H1 (cell line): ENCODE data around the gene HS3ST1. TPM values are rescaled to one million over a fixed set of nuclear protein-coding genes. Genes with fewer than 3 reads are reported as not detected.

ENCODE experiments used
- CTCF ChIA-PET: fragments of 300-600 bp; sonication (Branson Sonifier 250); formaldehyde crosslinking; loops from one replicate; lab custom pipeline; 2021; ENCODE audit not compliant: partially characterized antibody; lab: Charles Lee
- POLR2A ChIA-PET: fragments of 300-600 bp; sonication (Branson Sonifier 250); formaldehyde crosslinking; loops from one replicate; lab custom pipeline; 2021; ENCODE audit warnings: inconsistent platforms; ENCODE audit not compliant: partially characterized antibody; lab: Charles Lee
- DNase-seq, 2 experiments: peaks; one replicate each; pipeline versions ENCODE4 v3.0.0 to v3.0.0-alpha.2; 2010 to 2022; ENCODE audit warnings: low spot score in 2 of 2, low read depth in 1 of 2, mixed read lengths in 1 of 2
- FAIRE-seq: peaks from 2 replicates; lab custom pipeline; 2011; peaks lifted over from hg19 to GRCh38; lab: Jason Lieb, UNC
- H2AFZ ChIP-seq: 2 replicates; pipeline ENCODE4 v1.8.1; 2012; ENCODE audit warnings: low read length, inconsistent platforms
- H2AK5ac ChIP-seq: 2 replicates; pipeline ENCODE4 v1.6.1; 2013; ENCODE audit warnings: low read depth, low read length
- H2BK120ac ChIP-seq: replicated peaks from 2 replicates; pipeline ENCODE3; 2013; ENCODE audit warnings: low read depth, low read length, inconsistent platforms
- H2BK12ac ChIP-seq: 2 replicates; pipeline ENCODE4 v1.6.1; 2013; ENCODE audit warnings: low read depth, low read length
- H2BK15ac ChIP-seq: 2 replicates; pipeline ENCODE4 v1.6.1; 2013; ENCODE audit warnings: low read length
- H2BK20ac ChIP-seq: 2 replicates; pipeline ENCODE4 v1.6.1; 2013; ENCODE audit warnings: low read length
- H2BK5ac ChIP-seq: 2 replicates; pipeline ENCODE4 v1.6.1; 2013; ENCODE audit warnings: low read depth, low read length
- H3K14ac ChIP-seq: 2 replicates; pipeline ENCODE4 v1.6.1; 2013; ENCODE audit warnings: inconsistent platforms; ENCODE audit not compliant: insufficient read length
- H3K18ac ChIP-seq: 2 replicates; pipeline ENCODE4 v1.6.1; 2013; ENCODE audit warnings: low read length; ENCODE audit errors: extremely low read depth
- H3K23ac ChIP-seq: 2 replicates; pipeline ENCODE4 v1.6.1; 2013; ENCODE audit warnings: inconsistent platforms; ENCODE audit not compliant: insufficient read length
- H3K23me2 ChIP-seq: 2 replicates; pipeline ENCODE4 v1.6.1; 2013; ENCODE audit warnings: low read depth, low read length
- H3K27ac ChIP-seq: 2 replicates; pipeline ENCODE4 v1.6.1; 2011; ENCODE audit warnings: low read depth, low read length, inconsistent platforms
- H3K27me3 ChIP-seq, 4 experiments: replicated peaks in 1 of 4; 1 replicate in 1 of 4; 2 replicates in 3 of 4; pipeline versions ENCODE4 v1.6.1 to v1.8.1; 2011 to 2013; ENCODE audit warnings: low read length in 3 of 4, mild to moderate bottlenecking in 3 of 4, inconsistent platforms in 2 of 4, mixed read lengths in 2 of 4, moderate library complexity in 1 of 4; ENCODE audit not compliant: control insufficient read depth in 3 of 4, insufficient read depth in 3 of 4; ENCODE audit errors: extremely low read depth in 1 of 4
- H3K36me3 ChIP-seq, 4 experiments: 2 replicates each; pipeline versions ENCODE4 v1.6.1 to v1.8.1; 2011 to 2013; ENCODE audit warnings: mild to moderate bottlenecking in 4 of 4, low read length in 3 of 4, moderate library complexity in 2 of 4, control low read depth in 1 of 4, inconsistent platforms in 1 of 4; ENCODE audit not compliant: insufficient read depth in 4 of 4, control insufficient read depth in 2 of 4
- H3K4ac ChIP-seq: replicated peaks from 2 replicates; pipeline ENCODE3; 2013; ENCODE audit warnings: low read length, low read depth, mixed read lengths, inconsistent platforms; ENCODE audit not compliant: insufficient read length
- H3K4me1 ChIP-seq, 4 experiments: replicated peaks in 1 of 4; 1 replicate in 1 of 4; 2 replicates in 3 of 4; pipeline versions ENCODE4 v1.6.1 to v1.8.1; 2011 to 2013; ENCODE audit warnings: low read length in 3 of 4, inconsistent platforms in 2 of 4, mixed read lengths in 1 of 4; ENCODE audit not compliant: insufficient read depth in 4 of 4, control insufficient read depth in 3 of 4
- H3K4me2 ChIP-seq, 2 experiments: 2 replicates each; pipeline versions ENCODE4 v1.6.1 to v1.8.1; 2011 to 2013; ENCODE audit warnings: low read depth in 2 of 2, low read length in 2 of 2, control low read depth in 1 of 2, inconsistent platforms in 1 of 2, mild to moderate bottlenecking in 1 of 2; ENCODE audit not compliant: insufficient read depth in 1 of 2
- H3K4me3 ChIP-seq, 4 experiments: fragments of 200-600, 300-600 bp in 1 of 4; sonication (generic), shearing (Covaris generic), sonication (Bioruptor Twin) in 1 of 4; 2 replicates each; pipeline versions ENCODE4 v1.5.1 to v1.8.1; 2011 to 2016; ENCODE audit warnings: low read length in 4 of 4, low read depth in 3 of 4, control low read depth in 2 of 4, inconsistent platforms in 2 of 4, mild to moderate bottlenecking in 2 of 4, mixed read lengths in 1 of 4, moderate library complexity in 1 of 4; ENCODE audit not compliant: insufficient read depth in 2 of 4; ENCODE audit errors: extremely low read depth in 1 of 4
- H3K56ac ChIP-seq: replicated peaks from 2 replicates; pipeline ENCODE3; 2013; ENCODE audit warnings: low read depth, mild to moderate bottlenecking, mixed read lengths, low read length, inconsistent platforms; ENCODE audit not compliant: insufficient read length
- H3K79me1 ChIP-seq: 2 replicates; pipeline ENCODE4 v1.6.1; 2013; ENCODE audit warnings: low read depth, low read length, control low read depth
- H3K79me2 ChIP-seq, 2 experiments: 2 replicates each; pipeline versions ENCODE4 v1.6.1 to v1.8.1; 2012 to 2013; ENCODE audit warnings: low read length in 2 of 2, mild to moderate bottlenecking in 2 of 2, inconsistent platforms in 1 of 2; ENCODE audit not compliant: insufficient read depth in 2 of 2, control insufficient read depth in 1 of 2
- H3K9ac ChIP-seq, 4 experiments: replicated peaks in 1 of 4; 1 replicate in 1 of 4; 2 replicates in 3 of 4; pipeline versions ENCODE4 v1.6.1 to v1.8.1; 2011 to 2013; ENCODE audit warnings: low read depth in 3 of 4, low read length in 3 of 4, control low read depth in 2 of 4, mild to moderate bottlenecking in 2 of 4, moderate library complexity in 2 of 4, inconsistent platforms in 1 of 4; ENCODE audit errors: extremely low read depth in 1 of 4
- H3K9me3 ChIP-seq, 2 experiments: 2 replicates each; pipeline versions ENCODE4 v1.6.1 to v1.8.1; 2012 to 2013; ENCODE audit warnings: mild to moderate bottlenecking in 2 of 2, moderate library complexity in 2 of 2, control low read depth in 1 of 2, inconsistent platforms in 1 of 2, low read depth in 1 of 2, low read length in 1 of 2, mixed read lengths in 1 of 2; ENCODE audit not compliant: insufficient read depth in 2 of 2
- H4K20me1 ChIP-seq, 2 experiments: replicated peaks in 1 of 2; 2 replicates each; pipeline versions ENCODE3 to v1.8.1; 2011 to 2013; ENCODE audit warnings: inconsistent platforms in 2 of 2, low read length in 2 of 2, mild to moderate bottlenecking in 1 of 2; ENCODE audit not compliant: insufficient read depth in 2 of 2, control insufficient read depth in 1 of 2
- H4K5ac ChIP-seq: 2 replicates; pipeline ENCODE4 v1.6.1; 2013; ENCODE audit warnings: low read length, low read depth, mixed read lengths, inconsistent platforms; ENCODE audit not compliant: insufficient read length
- H4K8ac ChIP-seq: 2 replicates; pipeline ENCODE4 v1.8.0; 2013; ENCODE audit warnings: mild to moderate bottlenecking, moderate library complexity, low read length, inconsistent platforms; ENCODE audit not compliant: insufficient read depth; ENCODE audit errors: extremely low read depth
- H4K91ac ChIP-seq: replicated peaks from 2 replicates; pipeline ENCODE3; 2013; ENCODE audit warnings: low read length, mixed read lengths, inconsistent platforms; ENCODE audit not compliant: insufficient read length
- ASH2L ChIP-seq: fragments of 200-600, 300-600 bp; sonication (generic); IDR thresholded peaks from one replicate; pipeline ENCODE4 v1.7.1; 2017; ENCODE audit warnings: low read length
- ATF3 ChIP-seq: IDR thresholded peaks from 2 replicates; pipeline ENCODE4 v1.6.1; 2011; ENCODE audit warnings: low read depth, mild to moderate bottlenecking, low read length; ENCODE audit not compliant: insufficient read depth
- BRCA1 ChIP-seq: IDR thresholded peaks from 2 replicates; pipeline ENCODE4 v1.6.1; 2012; ENCODE audit warnings: low read depth, low read length, improper control_type of control experiment
- E2F6 ChIP-seq: IDR thresholded peaks from 2 replicates; pipeline ENCODE4 v1.6.1; 2012; ENCODE audit warnings: inconsistent platforms
- JUND ChIP-seq: IDR thresholded peaks from 2 replicates; pipeline ENCODE4 v1.6.1; 2011; ENCODE audit warnings: mild to moderate bottlenecking, improper control_type of control experiment, low read length
- KDM1A ChIP-seq: fragments of 200-600, 300-600 bp; sonication (generic); IDR thresholded peaks from 2 replicates; pipeline ENCODE4 v1.7.1; 2016; ENCODE audit warnings: mild to moderate bottlenecking, low read length, borderline replicate concordance
- NRF1 ChIP-seq: IDR thresholded peaks from 2 replicates; pipeline ENCODE4 v1.6.1; 2011; ENCODE audit warnings: mild to moderate bottlenecking, low read depth, low read length, improper control_type of control experiment
- POLR2A ChIP-seq, 2 experiments: IDR thresholded peaks; 1 replicate in 1 of 2; 2 replicates in 1 of 2; pipeline ENCODE4 v1.6.1; 2011; ENCODE audit warnings: low read depth in 2 of 2, low read length in 2 of 2, mild to moderate bottlenecking in 2 of 2; ENCODE audit errors: control extremely low read depth in 1 of 2
- RBBP5 ChIP-seq: IDR thresholded peaks from 2 replicates; pipeline ENCODE4 v1.7.1; 2012; ENCODE audit warnings: low read depth, mild to moderate bottlenecking, inconsistent platforms, low read length, moderate library complexity, borderline replicate concordance
- RFX5 ChIP-seq: IDR thresholded peaks from 2 replicates; pipeline ENCODE4 v1.6.1; 2011; ENCODE audit warnings: low read depth, low read length, improper control_type of control experiment, borderline replicate concordance
- RXRA ChIP-seq: IDR thresholded peaks from 2 replicates; pipeline ENCODE4 v1.6.1; 2011; ENCODE audit warnings: low read depth, mild to moderate bottlenecking, low read length, moderate library complexity; ENCODE audit not compliant: insufficient read depth
- SAP30 ChIP-seq: fragments of 300-600 bp; sonication (generic); IDR thresholded peaks from 2 replicates; pipeline ENCODE4 v1.7.1; 2012; ENCODE audit warnings: low read length, moderate library complexity, mild to moderate bottlenecking, inconsistent platforms; ENCODE audit not compliant: insufficient read depth, insufficient replicate concordance
- SIRT6 ChIP-seq: IDR thresholded peaks from one replicate; pipeline ENCODE4 v1.7.1; 2012; ENCODE audit warnings: low read length, inconsistent platforms
- SP2 ChIP-seq: IDR thresholded peaks from 2 replicates; pipeline ENCODE4 v1.6.1; 2012; ENCODE audit warnings: mild to moderate bottlenecking, low read length, inconsistent platforms
- whole genome bisulfite sequencing, 2 experiments: shearing (Covaris generic) in 1 of 2; methylation state at CpG; one replicate each; pipeline versions ENCODE4 v1.1.6 to v1.1.7; 2013 to 2015; ENCODE audit warnings: low lambda C conversion rate in 2 of 2, mixed read lengths in 2 of 2, inconsistent platforms in 1 of 2, low coverage in 1 of 2, missing lambda C conversion rate in 1 of 2; ENCODE audit not compliant: insufficient replicate concordance in 2 of 2, insufficient coverage in 1 of 2, insufficient read length in 1 of 2; ENCODE audit errors: extremely low coverage in 1 of 2, missing lambda C conversion rate in 1 of 2; 5-methylcytosine and 5-hydroxymethylcytosine counted together
- polyA plus RNA-seq, 7 experiments: library from polyadenylated mRNA; depleted of rRNA in 3 of 7; stranded (reverse) in 5 of 7; unstranded in 2 of 7; fragments of >200 nt in 5 of 7; fragments of 200-250 nt in 2 of 7; gene quantifications; 1 replicate in 5 of 7; 2 replicates in 1 of 7; 4 replicates in 1 of 7; pipeline versions ENCODE4 v1.2.1 to v1.2.3, GENCODE V29; 2011 to 2013; ENCODE audit warnings: missing spikeins in 2 of 7, mixed read lengths in 2 of 7
- total RNA-seq: library from RNA; stranded (reverse); fragmentation: NEBNext Ultra II Directional; extraction: Animal tissue kit (Norgen Biotek cat#: 25700); gene quantifications from 2 replicates; pipeline ENCODE4 v1.2.1, GENCODE V29; 2021

HS3ST1 gene
- total and polyA plus RNA-seq, 2 of the 8 experiments (the other 6 are each of a cell fraction or from before 2014, with no cell fraction given): 0.50 to 1.5 TPM

- Histone ChIP-seq H3K23ac (no peak overlapping the region), H3K56ac (no peak overlapping the region), H3K18ac (no peak overlapping the region), H3K4me2 (peak overlapping the region; percentile 99 to 100), H3K79me1 (no peaks in the 10 kb centered on the region), H3K27ac (no peak overlapping the region), H4K5ac (no peak overlapping the region), H2BK15ac (no peak overlapping the region), H3K27me3 (peaks cover 5 to 46% (median 34%) of the 10 kb centered on the region in 4 experiments), H2AK5ac (no peak overlapping the region), H3K4me3 (peak overlapping the region; percentile 59 to 78 (median 74); a peak in 6 of 8 replicates), H3K4me1 (peaks cover 0 to 17% (median 5%) of the 10 kb centered on the region in 4 experiments; a peak in 3 of 7 replicates), H3K23me2 (peaks cover 18% of the 10 kb centered on the region), H3K9ac (no peak overlapping the region), H2AFZ (no peak overlapping the region), H4K91ac (no peak overlapping the region), H3K14ac (no peak overlapping the region), H3K79me2 (no peaks in the 10 kb centered on the region), H4K20me1 (no peaks in the 10 kb centered on the region), H2BK20ac (no peak overlapping the region), H2BK5ac (no peak overlapping the region), H3K9me3 (no peaks in the 10 kb centered on the region), H4K8ac (no peak overlapping the region), H3K4ac (no peak overlapping the region), H2BK120ac (no peak overlapping the region), H2BK12ac (no peak overlapping the region), H3K36me3 (no peaks in the 10 kb centered on the region)
- 30% methylated on average over 6 of the region's 8 CpGs; no CpG with 5 or more reads in 1 of the 2 experiments for WGBS, 2 experiments
- DNase-seq (no peak), FAIRE-seq (no peak)
- POLR2A ChIA-PET: interaction anchor here (0.9 kb wide), 1 partner anchor 9 kb away, joined by 4 read pairs; no protein-coding TSS in a partner anchor
- CTCF ChIA-PET: interaction anchor here (0.6 to 1.5 kb wide), 8 partner anchors 12 to 537 kb away, joined by 3 to 5 read pairs (median 3); no protein-coding TSS in a partner anchor
- TF ChIP-seq BRCA1: no peak
- TF ChIP-seq RBBP5: no peak
- no peak for TF ChIP-seq SP2
- TF ChIP-seq RXRA: no peak
- no peak for TF ChIP-seq ATF3
- TF ChIP-seq SIRT6: no peak
- no peak for TF ChIP-seq SAP30
- TF ChIP-seq RFX5: no peak
- no peak for TF ChIP-seq E2F6
- TF ChIP-seq JUND: no peak
- no peak for TF ChIP-seq NRF1
- no peak for TF ChIP-seq ASH2L
- no peak for TF ChIP-seq POLR2A (IDR thresholded peaks at IDR 0.05; ENCODE audit: control extremely low read depth in 1 of 2, low read depth in 2 of 2, low read length in 2 of 2)
- TF ChIP-seq KDM1A: no peak
Observed at GRCh38 chr4:11429699-11430045, 978 bp upstream of the HS3ST1 start.
